ENCODE measurements around the gene ATXN1. TPM values are rescaled to one million over a fixed set of nuclear protein-coding genes. Genes with fewer than 3 reads are reported as not detected.

ATXN1 gene
- total RNA-seq, 1 experiment from 2014 or later, result 8.1 TPM

DNA sequence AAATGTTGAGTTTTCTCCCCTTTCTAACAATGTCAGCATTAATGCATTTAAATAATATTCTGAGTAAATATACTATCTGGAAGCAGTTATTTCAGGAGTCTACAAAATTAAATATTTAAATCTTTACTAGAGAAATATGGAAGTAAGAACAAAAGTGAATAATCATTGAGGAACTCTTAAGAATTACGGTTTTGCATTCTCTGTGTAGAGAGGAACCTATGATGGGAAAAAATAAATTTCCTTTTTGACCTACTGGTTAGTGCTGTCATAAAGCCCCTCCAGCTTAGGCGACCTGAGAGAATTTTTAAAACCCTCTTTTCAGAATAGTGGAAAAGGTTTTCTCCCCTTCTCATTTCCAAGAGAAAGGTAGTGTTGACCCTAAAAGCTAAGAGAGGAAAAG is 64.8 kb downstream of the ATXN1 start:
- ChIA-PET CTCF (no interaction called here), POLR2A (no interaction called here)
- no peak overlapping the region for H3K4me3 Mint-ChIP-seq
- no peak for DNase-seq (ENCODE audit: low spot score)
- no peaks in the 10 kb centered on the region for H3K27me3 Mint-ChIP-seq (ENCODE audit: low read depth)
- H3K27ac Mint-ChIP-seq, result no peak overlapping the region
- no peak for TF ChIP-seq FOXJ3 (CRISPR knock-in tag; IDR thresholded peaks at IDR 0.05; ENCODE audit: borderline replicate concordance)
- TF ChIP-seq SP1 (CRISPR knock-in tag; conservative IDR thresholded peaks at IDR 0.05), result no peak
- TF ChIP-seq ESRRA (CRISPR knock-in tag; IDR thresholded peaks at IDR 0.05; ENCODE audit: borderline replicate concordance), result no peak
- TF ChIP-seq TEAD1 (CRISPR knock-in tag; IDR thresholded peaks at IDR 0.05), result no peak
- TF ChIP-seq CREB1 (CRISPR knock-in tag; IDR thresholded peaks at IDR 0.05), result no peak
- TF ChIP-seq NFE2L1 (CRISPR knock-in tag; IDR thresholded peaks at IDR 0.05), result no peak
- no peak for TF ChIP-seq EMX1 (CRISPR knock-in tag; IDR thresholded peaks at IDR 0.05)
- TF ChIP-seq ZNF396 (CRISPR knock-in tag; IDR thresholded peaks at IDR 0.05; ENCODE audit: borderline replicate concordance), result no peak
- no peak for TF ChIP-seq NFYB (CRISPR knock-in tag; conservative IDR thresholded peaks at IDR 0.05; ENCODE audit: low read depth)
- TF ChIP-seq ZNF219 (CRISPR knock-in tag; IDR thresholded peaks at IDR 0.05; ENCODE audit: borderline replicate concordance), result no peak
- TF ChIP-seq, protein P1, sequence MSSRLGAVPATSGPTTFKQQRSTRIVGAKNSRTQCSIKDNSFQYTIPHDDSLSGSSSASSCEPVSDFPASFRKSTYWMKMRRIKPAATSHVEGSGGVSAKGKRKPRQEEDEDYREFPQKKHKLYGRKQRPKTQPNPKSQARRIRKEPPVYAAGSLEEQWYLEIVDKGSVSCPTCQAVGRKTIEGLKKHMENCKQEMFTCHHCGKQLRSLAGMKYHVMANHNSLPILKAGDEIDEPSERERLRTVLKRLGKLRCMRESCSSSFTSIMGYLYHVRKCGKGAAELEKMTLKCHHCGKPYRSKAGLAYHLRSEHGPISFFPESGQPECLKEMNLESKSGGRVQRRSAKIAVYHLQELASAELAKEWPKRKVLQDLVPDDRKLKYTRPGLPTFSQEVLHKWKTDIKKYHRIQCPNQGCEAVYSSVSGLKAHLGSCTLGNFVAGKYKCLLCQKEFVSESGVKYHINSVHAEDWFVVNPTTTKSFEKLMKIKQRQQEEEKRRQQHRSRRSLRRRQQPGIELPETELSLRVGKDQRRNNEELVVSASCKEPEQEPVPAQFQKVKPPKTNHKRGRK (CRISPR knock-in tag; IDR thresholded peaks at IDR 0.05; ENCODE audit: borderline replicate concordance), result no peak
- TF ChIP-seq, protein P2, sequence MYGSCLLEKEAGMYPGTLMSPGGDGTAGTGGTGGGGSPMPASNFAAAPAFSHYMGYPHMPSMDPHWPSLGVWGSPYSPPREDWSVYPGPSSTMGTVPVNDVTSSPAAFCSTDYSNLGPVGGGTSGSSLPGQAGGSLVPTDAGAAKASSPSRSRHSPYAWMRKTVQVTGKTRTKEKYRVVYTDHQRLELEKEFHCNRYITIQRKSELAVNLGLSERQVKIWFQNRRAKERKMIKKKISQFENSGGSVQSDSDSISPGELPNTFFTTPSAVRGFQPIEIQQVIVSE (CRISPR knock-in tag; IDR thresholded peaks at IDR 0.05; ENCODE audit: borderline replicate concordance), result no peak
- TF ChIP-seq, protein P3, sequence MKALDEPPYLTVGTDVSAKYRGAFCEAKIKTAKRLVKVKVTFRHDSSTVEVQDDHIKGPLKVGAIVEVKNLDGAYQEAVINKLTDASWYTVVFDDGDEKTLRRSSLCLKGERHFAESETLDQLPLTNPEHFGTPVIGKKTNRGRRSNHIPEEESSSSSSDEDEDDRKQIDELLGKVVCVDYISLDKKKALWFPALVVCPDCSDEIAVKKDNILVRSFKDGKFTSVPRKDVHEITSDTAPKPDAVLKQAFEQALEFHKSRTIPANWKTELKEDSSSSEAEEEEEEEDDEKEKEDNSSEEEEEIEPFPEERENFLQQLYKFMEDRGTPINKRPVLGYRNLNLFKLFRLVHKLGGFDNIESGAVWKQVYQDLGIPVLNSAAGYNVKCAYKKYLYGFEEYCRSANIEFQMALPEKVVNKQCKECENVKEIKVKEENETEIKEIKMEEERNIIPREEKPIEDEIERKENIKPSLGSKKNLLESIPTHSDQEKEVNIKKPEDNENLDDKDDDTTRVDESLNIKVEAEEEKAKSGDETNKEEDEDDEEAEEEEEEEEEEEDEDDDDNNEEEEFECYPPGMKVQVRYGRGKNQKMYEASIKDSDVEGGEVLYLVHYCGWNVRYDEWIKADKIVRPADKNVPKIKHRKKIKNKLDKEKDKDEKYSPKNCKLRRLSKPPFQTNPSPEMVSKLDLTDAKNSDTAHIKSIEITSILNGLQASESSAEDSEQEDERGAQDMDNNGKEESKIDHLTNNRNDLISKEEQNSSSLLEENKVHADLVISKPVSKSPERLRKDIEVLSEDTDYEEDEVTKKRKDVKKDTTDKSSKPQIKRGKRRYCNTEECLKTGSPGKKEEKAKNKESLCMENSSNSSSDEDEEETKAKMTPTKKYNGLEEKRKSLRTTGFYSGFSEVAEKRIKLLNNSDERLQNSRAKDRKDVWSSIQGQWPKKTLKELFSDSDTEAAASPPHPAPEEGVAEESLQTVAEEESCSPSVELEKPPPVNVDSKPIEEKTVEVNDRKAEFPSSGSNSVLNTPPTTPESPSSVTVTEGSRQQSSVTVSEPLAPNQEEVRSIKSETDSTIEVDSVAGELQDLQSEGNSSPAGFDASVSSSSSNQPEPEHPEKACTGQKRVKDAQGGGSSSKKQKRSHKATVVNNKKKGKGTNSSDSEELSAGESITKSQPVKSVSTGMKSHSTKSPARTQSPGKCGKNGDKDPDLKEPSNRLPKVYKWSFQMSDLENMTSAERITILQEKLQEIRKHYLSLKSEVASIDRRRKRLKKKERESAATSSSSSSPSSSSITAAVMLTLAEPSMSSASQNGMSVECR (CRISPR knock-in tag; IDR thresholded peaks at IDR 0.05; ENCODE audit: borderline replicate concordance), result no peak
- no peak for TF ChIP-seq KAT7 (CRISPR knock-in tag; IDR thresholded peaks at IDR 0.05; ENCODE audit: borderline replicate concordance)
- TF ChIP-seq MXD4 (CRISPR knock-in tag; IDR thresholded peaks at IDR 0.05; ENCODE audit: borderline replicate concordance), result no peak
- TF ChIP-seq ZNF416 (CRISPR knock-in tag; IDR thresholded peaks at IDR 0.05), result no peak
- TF ChIP-seq CBFB (CRISPR knock-in tag; IDR thresholded peaks at IDR 0.05; ENCODE audit: low read depth), result no peak
- no peak for TF ChIP-seq FOXP1 (CRISPR knock-in tag; IDR thresholded peaks at IDR 0.05; ENCODE audit: borderline replicate concordance)
- 0 out of 2 replicates have a peak, but pooled peaks cover 1% of the 10 kb centered on the region for H3K36me3 Mint-ChIP-seq
- no peak for ATAC-seq
- H3K9me3 Mint-ChIP-seq, result peaks cover 10% of the 10 kb centered on the region
- H3K4me1 Mint-ChIP-seq, result peaks cover 33% of the 10 kb centered on the region

DNA sequence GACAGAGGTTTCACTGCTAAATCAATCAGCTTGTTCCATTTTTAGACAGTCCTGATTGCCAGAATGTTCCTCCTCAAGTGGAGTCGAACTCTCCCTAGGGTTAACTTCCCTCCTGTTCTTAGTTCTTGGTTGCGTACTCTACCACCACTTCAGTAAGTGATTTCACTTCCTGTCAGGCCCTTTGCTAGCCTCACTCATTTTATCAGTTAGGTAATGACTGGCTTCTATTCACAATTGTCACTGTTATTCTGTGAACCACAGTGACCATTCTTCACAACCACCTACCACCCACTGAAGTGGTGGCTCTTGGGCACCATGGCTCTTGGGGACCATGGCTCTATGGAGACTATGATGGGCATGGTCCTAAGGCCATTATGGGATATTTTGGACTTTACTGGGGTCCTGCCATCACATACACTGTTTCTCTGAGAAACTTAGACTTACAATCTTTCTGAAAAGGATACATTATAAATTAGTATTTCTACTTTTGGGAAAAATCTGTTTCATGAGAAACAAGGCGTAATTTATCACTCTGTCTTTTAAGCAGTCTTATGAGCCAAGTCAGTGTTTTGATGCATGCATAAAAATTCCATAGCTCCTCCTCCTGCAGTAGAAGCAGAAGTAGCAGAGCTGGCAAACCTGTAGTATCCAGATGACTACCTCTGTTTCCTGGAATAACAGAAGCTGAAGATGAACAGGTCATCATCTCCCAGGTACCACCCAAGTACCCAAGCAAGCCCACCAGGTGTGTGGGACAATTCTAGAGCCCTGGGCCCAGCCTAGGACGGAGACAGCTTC is 66.3 kb downstream of the ATXN1 start:
- DNase-seq (ENCODE audit: low spot score), result no peak
- Mint-ChIP-seq H3K36me3 (no peaks in the 10 kb centered on the region), H3K9me3 (peaks cover 10% of the 10 kb centered on the region), H3K4me1 (peaks cover 29% of the 10 kb centered on the region), H3K4me3 (no peak overlapping the region), H3K27ac (no peak overlapping the region), H3K27me3 (ENCODE audit: low read depth) (no peaks in the 10 kb centered on the region)
- no peak for ATAC-seq
- TF ChIP-seq, protein P1 (CRISPR knock-in tag; IDR thresholded peaks at IDR 0.05; ENCODE audit: borderline replicate concordance), result no peak
- TF ChIP-seq ZBTB21 (CRISPR knock-in tag; IDR thresholded peaks at IDR 0.05; ENCODE audit: borderline replicate concordance) (no peak), SMAD4 (CRISPR knock-in tag; IDR thresholded peaks at IDR 0.05) (no peak)
- TF ChIP-seq, protein P4, sequence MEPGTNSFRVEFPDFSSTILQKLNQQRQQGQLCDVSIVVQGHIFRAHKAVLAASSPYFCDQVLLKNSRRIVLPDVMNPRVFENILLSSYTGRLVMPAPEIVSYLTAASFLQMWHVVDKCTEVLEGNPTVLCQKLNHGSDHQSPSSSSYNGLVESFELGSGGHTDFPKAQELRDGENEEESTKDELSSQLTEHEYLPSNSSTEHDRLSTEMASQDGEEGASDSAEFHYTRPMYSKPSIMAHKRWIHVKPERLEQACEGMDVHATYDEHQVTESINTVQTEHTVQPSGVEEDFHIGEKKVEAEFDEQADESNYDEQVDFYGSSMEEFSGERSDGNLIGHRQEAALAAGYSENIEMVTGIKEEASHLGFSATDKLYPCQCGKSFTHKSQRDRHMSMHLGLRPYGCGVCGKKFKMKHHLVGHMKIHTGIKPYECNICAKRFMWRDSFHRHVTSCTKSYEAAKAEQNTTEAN (CRISPR knock-in tag; IDR thresholded peaks at IDR 0.05), result no peak
- ChIA-PET CTCF (no interaction called here), POLR2A (no interaction called here)

All from WTC11 (cell line).